K562 (cell line): ENCODE results near the gene WDR64.

Experiments
- LARP7 ChIP-seq: fragments of 450-650 bp; IDR thresholded peaks from 2 replicates; pipeline ENCODE4 v1.6.1; 2016
- ZNF184 ChIP-seq: sonication (generic); formaldehyde crosslinking; IDR thresholded peaks from 2 replicates; pipeline ENCODE4 v1.5.0; 2020; ENCODE audit warnings: missing genetic modification reagents

DNA sequence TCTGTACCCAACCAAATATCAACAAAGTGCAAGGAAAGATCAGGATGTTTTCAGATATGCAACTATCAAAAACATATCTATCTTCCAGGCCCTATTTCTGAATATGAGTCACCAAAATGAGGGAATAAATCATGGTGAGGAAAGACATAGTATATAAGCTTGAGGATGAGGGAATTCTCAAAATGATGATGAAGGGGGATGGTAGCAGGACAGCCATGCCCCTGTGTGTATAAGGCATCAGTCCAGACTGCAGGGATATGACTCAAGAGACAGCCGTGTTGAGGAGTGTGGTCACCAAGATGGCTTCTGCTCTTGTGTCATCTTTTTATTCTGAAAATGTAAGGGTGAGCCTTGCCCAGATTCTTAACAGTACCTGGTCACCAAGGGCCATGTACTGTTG lies 4.4 kb upstream of the WDR64 start:
- TF ChIP-seq LARP7 (no peak), ZNF184 (no peak)
